ENCODE measurements around the gene ABCA12.

ABCA12 gene

GRCh38 chr2:215052810-215053209 lies 85.6 kb downstream of the ABCA12 start:
- no peak overlapping the region for H3K4me3 ChIP-seq (ENCODE audit: low read depth, low read length)
- no peak for DNase-seq (ENCODE audit: low read depth)
- TF ChIP-seq CTCF (IDR thresholded peaks at IDR 0.05; ENCODE audit: low read depth, low read length, missing control alignments), result no peak
- in situ Hi-C loops (cut with HindIII; ENCODE audit: low sequenced_read_pairs), result no loop called here

GRCh38 chr2:215052404-215052803 lies 86.0 kb downstream of the ABCA12 start:
- no peak for TF ChIP-seq CTCF (IDR thresholded peaks at IDR 0.05; ENCODE audit: low read depth, low read length, missing control alignments)
- in situ Hi-C loops (cut with HindIII; ENCODE audit: low sequenced_read_pairs), result no loop called here
- DNase-seq (ENCODE audit: low read depth), result no peak

GRCh38 chr2:215049341-215049740 lies 89.1 kb downstream of the ABCA12 start:
- in situ Hi-C loops (cut with HindIII; ENCODE audit: low sequenced_read_pairs), result no loop called here
- no peak for DNase-seq (ENCODE audit: low read depth)
- H3K4me3 ChIP-seq (ENCODE audit: low read depth, low read length), result no peak overlapping the region
- no peak for TF ChIP-seq CTCF (IDR thresholded peaks at IDR 0.05; ENCODE audit: low read depth, low read length, missing control alignments)

More at GRCh38 chr2:215052404-215052803, 86.0 kb downstream of the ABCA12 start:
- H3K4me3 ChIP-seq (ENCODE audit: low read depth, low read length), result no peak overlapping the region

GRCh38 chr2:215038421-215038820 lies 100.0 kb downstream of the ABCA12 start:
- DNase-seq (ENCODE audit: low read depth), result no peak
- in situ Hi-C loops (cut with HindIII; ENCODE audit: low sequenced_read_pairs), result no loop called here
- H3K4me3 ChIP-seq (ENCODE audit: low read depth, low read length), result no peak overlapping the region
- TF ChIP-seq CTCF (IDR thresholded peaks at IDR 0.05; ENCODE audit: low read depth, low read length, missing control alignments), result no peak

- TF ChIP-seq CTCF (IDR thresholded peaks at IDR 0.05; ENCODE audit: low read depth, low read length, missing control alignments), result no peak
- no peak for DNase-seq (ENCODE audit: low read depth)
- in situ Hi-C loops (cut with HindIII; ENCODE audit: low sequenced_read_pairs), result no loop called here
- no peak overlapping the region for H3K4me3 ChIP-seq (ENCODE audit: low read depth, low read length)
Observed at GRCh38 chr2:215036314-215036713, 102.1 kb downstream of the ABCA12 start.

- no peak for TF ChIP-seq CTCF (IDR thresholded peaks at IDR 0.05; ENCODE audit: low read depth, low read length, missing control alignments)
- no peak overlapping the region for H3K4me3 ChIP-seq (ENCODE audit: low read depth, low read length)
- in situ Hi-C loops (cut with HindIII; ENCODE audit: low sequenced_read_pairs), result no loop called here
- DNase-seq (ENCODE audit: low read depth), result no peak
Observed at GRCh38 chr2:215034154-215034553, 104.3 kb downstream of the ABCA12 start.

GRCh38 chr2:215032153-215032552 lies 106.3 kb downstream of the ABCA12 start:
- in situ Hi-C loops (cut with HindIII; ENCODE audit: low sequenced_read_pairs), result no loop called here
- no peak for DNase-seq (ENCODE audit: low read depth)
- TF ChIP-seq CTCF (IDR thresholded peaks at IDR 0.05; ENCODE audit: low read depth, low read length, missing control alignments), result no peak
- no peak overlapping the region for H3K4me3 ChIP-seq (ENCODE audit: low read depth, low read length)

All from astrocyte of the cerebellum (primary cell).